ENCODE data around the gene MYO1E.

MYO1E gene

DNA sequence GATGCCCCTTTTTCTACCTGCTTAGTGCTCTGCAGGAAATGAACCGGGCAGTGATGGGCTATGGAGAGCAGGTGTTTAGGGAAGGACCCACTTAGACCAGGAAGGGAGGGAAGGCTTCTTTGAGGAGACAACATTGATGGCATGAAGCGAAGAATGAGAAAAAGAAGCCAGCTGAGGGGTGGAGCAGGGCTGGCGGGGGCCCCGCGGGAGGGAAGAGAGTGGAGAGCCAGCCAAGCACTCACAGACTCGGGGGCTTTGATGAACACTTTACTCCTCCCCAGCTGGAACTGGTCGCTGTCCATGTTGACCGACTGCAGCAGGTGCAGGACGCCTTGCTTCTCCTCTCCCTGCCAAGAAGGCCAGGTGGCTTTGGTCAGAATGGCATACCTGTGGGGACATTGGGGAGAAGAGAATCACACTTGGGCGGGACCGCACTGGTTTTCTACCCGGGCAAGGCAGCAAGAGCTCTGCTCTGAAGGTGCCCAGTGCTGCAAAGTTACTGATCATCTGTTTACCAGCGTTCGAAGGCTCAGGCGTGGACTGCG, 194.4 kb downstream of the MYO1E start:
- H3K4me1 Mint-ChIP-seq = peaks cover 30% of the 10 kb centered on the region
- H3K4me3 Mint-ChIP-seq = no peak overlapping the region
- H3K36me3 Mint-ChIP-seq (ENCODE audit: low read depth) = peaks cover 77% of the 10 kb centered on the region
- TF ChIP-seq, protein P1, sequence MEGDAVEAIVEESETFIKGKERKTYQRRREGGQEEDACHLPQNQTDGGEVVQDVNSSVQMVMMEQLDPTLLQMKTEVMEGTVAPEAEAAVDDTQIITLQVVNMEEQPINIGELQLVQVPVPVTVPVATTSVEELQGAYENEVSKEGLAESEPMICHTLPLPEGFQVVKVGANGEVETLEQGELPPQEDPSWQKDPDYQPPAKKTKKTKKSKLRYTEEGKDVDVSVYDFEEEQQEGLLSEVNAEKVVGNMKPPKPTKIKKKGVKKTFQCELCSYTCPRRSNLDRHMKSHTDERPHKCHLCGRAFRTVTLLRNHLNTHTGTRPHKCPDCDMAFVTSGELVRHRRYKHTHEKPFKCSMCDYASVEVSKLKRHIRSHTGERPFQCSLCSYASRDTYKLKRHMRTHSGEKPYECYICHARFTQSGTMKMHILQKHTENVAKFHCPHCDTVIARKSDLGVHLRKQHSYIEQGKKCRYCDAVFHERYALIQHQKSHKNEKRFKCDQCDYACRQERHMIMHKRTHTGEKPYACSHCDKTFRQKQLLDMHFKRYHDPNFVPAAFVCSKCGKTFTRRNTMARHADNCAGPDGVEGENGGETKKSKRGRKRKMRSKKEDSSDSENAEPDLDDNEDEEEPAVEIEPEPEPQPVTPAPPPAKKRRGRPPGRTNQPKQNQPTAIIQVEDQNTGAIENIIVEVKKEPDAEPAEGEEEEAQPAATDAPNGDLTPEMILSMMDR (IDR thresholded peaks at IDR 0.05; ENCODE audit: unreplicated experiment in 3 of 3) = no peak
- H3K27ac Mint-ChIP-seq = no peak overlapping the region
- no peaks in the 10 kb centered on the region for H3K27me3 Mint-ChIP-seq (ENCODE audit: low read depth)
- peaks cover 17% of the 10 kb centered on the region for H3K9me3 Mint-ChIP-seq

DNA sequence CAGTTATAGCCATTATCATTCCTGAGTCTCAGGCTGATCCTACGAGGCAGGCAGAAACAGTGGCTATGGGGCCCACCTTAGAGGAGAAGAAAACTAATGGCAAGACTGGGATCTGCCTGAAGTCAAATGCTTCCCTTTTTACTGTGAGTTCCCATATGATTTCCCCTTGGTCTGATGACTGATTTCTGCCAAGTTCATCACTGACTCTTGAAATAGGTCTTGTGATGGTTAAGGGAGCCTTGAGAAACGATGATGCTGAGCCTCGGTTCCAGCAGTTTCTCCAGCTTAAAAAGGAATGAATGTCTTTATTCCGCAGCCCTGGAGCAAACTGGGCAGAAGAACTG, 195.4 kb downstream of the MYO1E start:
- Mint-ChIP-seq H3K27me3 (ENCODE audit: low read depth) (no peaks in the 10 kb centered on the region), H3K9me3 (peaks cover 9% of the 10 kb centered on the region), H3K4me1 (peaks cover 30% of the 10 kb centered on the region), H3K36me3 (ENCODE audit: low read depth) (peaks cover 71% of the 10 kb centered on the region), H3K27ac (no peak overlapping the region), H3K4me3 (no peak overlapping the region)
- TF ChIP-seq, protein P1 (IDR thresholded peaks at IDR 0.05; ENCODE audit: unreplicated experiment in 3 of 3) = no peak

DNA sequence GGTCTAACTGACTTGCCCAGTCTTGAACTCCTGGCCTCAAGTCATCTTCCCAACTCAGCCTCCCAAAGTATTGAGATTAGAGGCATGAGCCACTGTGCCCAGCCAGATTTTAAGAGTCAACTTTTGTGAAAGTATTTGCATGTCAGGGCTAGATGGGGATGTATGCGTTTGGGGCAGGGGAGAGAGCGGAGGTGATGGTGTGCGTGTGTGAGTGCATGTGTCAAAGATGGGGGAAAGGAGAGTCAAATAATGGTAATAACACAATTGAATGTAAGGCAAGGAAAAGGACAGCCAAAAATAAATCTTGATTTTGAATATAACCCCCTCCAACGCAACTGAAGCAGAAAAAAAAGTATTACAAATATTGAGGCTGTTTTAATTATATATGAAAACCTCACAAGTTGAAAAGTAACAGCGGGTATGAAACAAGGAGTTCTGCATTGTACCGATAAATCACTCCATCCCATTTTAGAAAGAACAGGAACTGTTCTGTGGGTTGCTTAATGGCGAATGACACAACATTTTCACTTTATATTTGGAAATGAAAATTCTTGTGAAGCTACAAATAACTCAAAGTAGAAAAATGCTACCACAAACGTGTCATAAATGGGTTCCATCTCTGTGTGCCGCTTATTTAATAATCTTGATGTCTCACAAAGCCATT, 195.9 kb downstream of the MYO1E start:
- no peaks in the 10 kb centered on the region for H3K27me3 Mint-ChIP-seq (ENCODE audit: low read depth)
- peaks cover 70% of the 10 kb centered on the region for H3K36me3 Mint-ChIP-seq (ENCODE audit: low read depth)
- H3K4me1 Mint-ChIP-seq = peaks cover 30% of the 10 kb centered on the region
- H3K27ac Mint-ChIP-seq = no peak overlapping the region
- TF ChIP-seq, protein P1 (IDR thresholded peaks at IDR 0.05; ENCODE audit: unreplicated experiment in 3 of 3) = no peak
- H3K4me3 Mint-ChIP-seq = no peak overlapping the region
- H3K9me3 Mint-ChIP-seq = peaks cover 8% of the 10 kb centered on the region

DNA sequence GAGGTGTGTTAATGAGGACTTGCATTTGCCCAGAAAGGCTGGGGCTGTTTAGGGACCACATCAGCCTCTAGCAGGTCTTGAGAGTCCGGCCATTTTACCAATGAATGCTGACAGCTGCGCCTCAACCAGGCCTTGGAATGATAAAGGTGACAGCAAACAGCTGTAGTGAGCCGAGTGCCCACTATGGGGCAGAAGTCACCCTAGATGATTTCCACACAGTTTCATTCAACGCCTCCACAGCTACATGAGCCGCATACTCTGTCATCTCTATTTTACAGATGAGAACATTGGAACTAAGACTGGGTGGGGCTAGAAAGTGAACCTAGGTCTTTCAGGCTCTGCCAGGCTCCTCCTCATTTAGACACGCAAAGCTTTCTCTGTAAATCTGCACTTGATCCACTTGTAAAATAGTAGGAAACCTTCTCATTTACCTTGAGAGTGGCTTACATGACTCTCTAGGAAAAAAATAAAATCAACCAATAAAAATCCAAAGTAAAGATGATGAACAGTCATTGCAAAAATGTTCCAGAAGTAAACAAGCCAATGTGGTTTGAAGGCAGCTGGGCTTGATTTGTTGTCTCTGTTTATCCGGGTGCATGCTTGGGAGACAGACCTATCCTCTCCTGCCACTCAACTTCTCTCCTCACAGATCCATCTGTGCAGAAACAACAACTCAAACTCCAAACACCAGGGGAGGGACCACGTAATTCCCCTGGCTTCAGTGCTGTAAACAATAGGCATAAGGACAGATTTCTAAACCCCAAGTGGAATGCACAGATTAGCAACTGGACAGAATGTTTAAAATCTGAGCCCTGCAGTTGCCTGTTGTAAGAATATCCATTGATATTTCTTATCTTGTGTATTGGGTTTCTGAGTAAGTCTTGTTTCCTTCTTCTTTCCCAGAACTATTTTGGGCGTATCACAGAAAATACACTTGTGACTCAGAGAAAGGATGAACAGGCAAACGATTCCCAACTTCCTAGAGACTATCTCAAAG, 197.5 kb downstream of the MYO1E start:
- Mint-ChIP-seq H3K36me3 (ENCODE audit: low read depth) (peaks cover 65% of the 10 kb centered on the region), H3K9me3 (peaks cover 2% of the 10 kb centered on the region), H3K27me3 (ENCODE audit: low read depth) (no peaks in the 10 kb centered on the region), H3K27ac (peak overlapping the region in 1 of 3 experiments; percentile 49), H3K4me3 (no peak overlapping the region), H3K4me1 (peaks cover 30% of the 10 kb centered on the region)
- TF ChIP-seq, protein P1 (IDR thresholded peaks at IDR 0.05; ENCODE audit: unreplicated experiment in 3 of 3) = peak; percentile 56 to 62 (median 57)

DNA sequence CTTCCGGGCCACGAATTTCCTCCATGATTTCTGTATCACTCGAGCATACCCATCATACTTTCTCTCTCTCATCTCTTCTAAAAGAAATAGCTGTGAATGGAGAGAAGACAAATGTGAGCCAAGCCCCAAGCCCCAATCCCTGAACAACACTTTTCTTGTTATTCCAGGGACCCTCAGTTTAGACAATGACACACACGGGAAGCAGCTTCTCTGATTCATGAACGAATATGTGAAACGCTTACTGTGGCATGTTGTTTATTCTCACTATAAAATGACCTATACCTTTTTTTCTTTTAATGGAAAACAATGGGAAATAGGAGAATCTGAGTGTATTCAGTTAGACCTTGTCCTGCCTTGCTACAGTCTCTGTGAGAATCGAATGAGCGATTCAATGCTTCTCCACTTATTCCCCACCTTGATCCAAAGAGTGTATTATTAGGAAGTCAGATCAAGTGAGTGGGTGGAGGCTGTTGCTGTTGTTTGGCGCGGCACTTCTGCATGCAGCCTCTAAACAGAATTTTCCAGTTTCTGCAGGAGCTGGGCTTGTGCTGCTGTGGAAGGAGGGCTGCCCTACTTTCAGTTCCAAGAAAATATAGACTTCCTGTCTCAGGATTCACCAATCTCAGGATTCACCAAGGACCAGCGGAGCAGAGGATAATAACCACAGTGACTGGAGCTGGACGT, 198.4 kb downstream of the MYO1E start:
- no peaks in the 10 kb centered on the region for H3K9me3 Mint-ChIP-seq
- TF ChIP-seq, protein P1 (IDR thresholded peaks at IDR 0.05; ENCODE audit: unreplicated experiment in 3 of 3) = no peak
- peaks cover 60% of the 10 kb centered on the region for H3K36me3 Mint-ChIP-seq (ENCODE audit: low read depth)
- peaks cover 30% of the 10 kb centered on the region for H3K4me1 Mint-ChIP-seq
- H3K27me3 Mint-ChIP-seq (ENCODE audit: low read depth) = no peaks in the 10 kb centered on the region
- no peak overlapping the region for H3K4me3 Mint-ChIP-seq
- H3K27ac Mint-ChIP-seq = no peak overlapping the region

All from nephron (organoid).